Loucy (cell line): ENCODE data around the gene CDKN1A.

Source experiments
- H2AFZ ChIP-seq: fragments of 200-600 bp; sonication (generic); 2 replicates; pipeline ENCODE4 v1.6.0; 2016; ENCODE audit warnings: antibody characterized with exemption, mild to moderate bottlenecking, low read length, moderate library complexity
- H3F3A ChIP-seq: fragments of 200-600 bp; 2 replicates; pipeline ENCODE4 v1.6.0; 2016; ENCODE audit warnings: antibody characterized with exemption, low read depth, mild to moderate bottlenecking
- H3K27me3 ChIP-seq: fragments of 200-600 bp; sonication (generic); 2 replicates; pipeline ENCODE4 v1.6.1; 2014; ENCODE audit warnings: low read length, mild to moderate bottlenecking; ENCODE audit not compliant: insufficient read depth, poor library complexity, severe bottlenecking
- H3K36me3 ChIP-seq: fragments of 200-600 bp; sonication (generic); 2 replicates; pipeline ENCODE4 v1.6.1; 2016; ENCODE audit warnings: low read length; ENCODE audit not compliant: insufficient read depth
- H3K4me1 ChIP-seq: fragments of 200-600 bp; sonication (generic); 2 replicates; pipeline ENCODE4 v1.5.1; 2014; ENCODE audit warnings: low read length, mild to moderate bottlenecking; ENCODE audit not compliant: insufficient read depth, poor library complexity, severe bottlenecking
- H3K4me2 ChIP-seq: fragments of 200-600 bp; sonication (generic); 2 replicates; pipeline ENCODE4 v1.6.0; 2014; ENCODE audit warnings: antibody characterized with exemption, low read length, low read depth, mild to moderate bottlenecking; ENCODE audit not compliant: poor library complexity, severe bottlenecking
- H3K4me3 ChIP-seq: fragments of 200-600 bp; sonication (generic); 2 replicates; pipeline ENCODE4 v1.5.1; 2014; ENCODE audit warnings: low read length, mild to moderate bottlenecking, mixed read lengths; ENCODE audit not compliant: poor library complexity, severe bottlenecking
- H3K79me2 ChIP-seq: fragments of 200-600 bp; sonication (generic); 2 replicates; pipeline ENCODE4 v1.6.1; 2014; ENCODE audit warnings: low read length; ENCODE audit not compliant: insufficient read depth
- H3K9ac ChIP-seq: fragments of 200-600 bp; sonication (generic); 2 replicates; pipeline ENCODE4 v1.6.0; 2014; ENCODE audit warnings: mild to moderate bottlenecking, low read depth, low read length, moderate library complexity; ENCODE audit not compliant: poor library complexity, severe bottlenecking
- H3K9me2 ChIP-seq: fragments of 200-600 bp; sonication (generic); replicated peaks from 2 replicates; pipeline ENCODE4 v1.6.1; 2016; ENCODE audit warnings: low read depth, low read length, mixed read lengths
- H3K9me3 ChIP-seq: fragments of 200-600 bp; sonication (generic); 2 replicates; pipeline ENCODE4 v1.6.1; 2014; ENCODE audit warnings: mild to moderate bottlenecking, antibody characterized with exemption, low read length, low read depth; ENCODE audit not compliant: insufficient read depth
- H4K20me1 ChIP-seq: fragments of 200-600 bp; sonication (generic); 2 replicates; pipeline ENCODE4 v1.6.0; 2014; ENCODE audit warnings: antibody characterized with exemption, low read length, mild to moderate bottlenecking; ENCODE audit not compliant: insufficient read depth, poor library complexity, severe bottlenecking
- EZH2phosphoT487 ChIP-seq: fragments of 200-600 bp; IDR thresholded peaks from 2 replicates; pipeline ENCODE4 v1.6.1; 2018; ENCODE audit warnings: antibody characterized with exemption, mild to moderate bottlenecking, moderate library complexity, borderline replicate concordance
- TF ChIP-seq, protein P1 (sequence below): fragments of 200-600 bp; sonication (generic); conservative IDR thresholded peaks from 2 replicates; pipeline ENCODE4 v1.5.1; 2014; ENCODE audit warnings: mild to moderate bottlenecking, antibody characterized with exemption, low read length

CDKN1A gene

GRCh38 chr6:36678488-36679042, at the start of gene CDKN1A:
CDKN1A (plus strand) TSS chr6:36678714; CDS start chr6:36684102, 5,388 bp downstream.
- Histone ChIP-seq H3K4me2 (peak within 1 kb of the TSS; percentile 94), H3K9me3 (no peaks in the 10 kb centered on the region), H3K9ac (peak within 1 kb of the TSS; percentile 90), H3K9me2 (no peaks in the 10 kb centered on the region), H3K27me3 (no peaks in the 10 kb centered on the region), H2AFZ (peak within 1 kb of the TSS; percentile 67), H3K79me2 (peaks cover 12% of the 10 kb centered on the region), H3K4me1 (peaks cover 53% of the 10 kb centered on the region), H3K36me3 (no peaks in the 10 kb centered on the region), H3K4me3 (peak within 1 kb of the TSS; percentile 83), H4K20me1 (no peaks in the 10 kb centered on the region), H3F3A (peaks cover 6% of the 10 kb centered on the region; the same call in 1 of the 2 replicates)
- no peak for TF ChIP-seq EZH2phosphoT487
- TF ChIP-seq, protein P1, sequence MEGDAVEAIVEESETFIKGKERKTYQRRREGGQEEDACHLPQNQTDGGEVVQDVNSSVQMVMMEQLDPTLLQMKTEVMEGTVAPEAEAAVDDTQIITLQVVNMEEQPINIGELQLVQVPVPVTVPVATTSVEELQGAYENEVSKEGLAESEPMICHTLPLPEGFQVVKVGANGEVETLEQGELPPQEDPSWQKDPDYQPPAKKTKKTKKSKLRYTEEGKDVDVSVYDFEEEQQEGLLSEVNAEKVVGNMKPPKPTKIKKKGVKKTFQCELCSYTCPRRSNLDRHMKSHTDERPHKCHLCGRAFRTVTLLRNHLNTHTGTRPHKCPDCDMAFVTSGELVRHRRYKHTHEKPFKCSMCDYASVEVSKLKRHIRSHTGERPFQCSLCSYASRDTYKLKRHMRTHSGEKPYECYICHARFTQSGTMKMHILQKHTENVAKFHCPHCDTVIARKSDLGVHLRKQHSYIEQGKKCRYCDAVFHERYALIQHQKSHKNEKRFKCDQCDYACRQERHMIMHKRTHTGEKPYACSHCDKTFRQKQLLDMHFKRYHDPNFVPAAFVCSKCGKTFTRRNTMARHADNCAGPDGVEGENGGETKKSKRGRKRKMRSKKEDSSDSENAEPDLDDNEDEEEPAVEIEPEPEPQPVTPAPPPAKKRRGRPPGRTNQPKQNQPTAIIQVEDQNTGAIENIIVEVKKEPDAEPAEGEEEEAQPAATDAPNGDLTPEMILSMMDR = no peak

DNA sequence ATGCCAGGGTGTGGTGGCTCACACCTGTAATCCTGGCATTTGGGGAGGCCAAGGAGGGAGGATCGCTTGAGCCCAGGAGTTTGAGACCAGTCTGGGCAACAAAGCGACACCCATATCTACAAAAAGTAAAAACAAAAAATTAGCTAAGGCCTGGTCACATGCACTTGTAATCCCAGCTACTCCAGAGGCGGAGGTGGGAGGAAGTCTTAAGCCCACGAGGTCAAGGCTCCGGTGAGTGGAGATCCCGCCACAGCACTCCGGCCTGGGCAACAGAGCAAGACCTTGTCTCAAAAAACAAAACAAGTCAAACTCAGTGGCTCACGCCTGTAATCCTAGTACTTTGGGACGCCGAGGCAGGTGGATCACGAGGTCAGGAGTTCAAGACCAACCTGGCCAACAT, 48.7 kb upstream of the CDKN1A start:
- Histone ChIP-seq H3K79me2 (no peaks in the 10 kb centered on the region), H3K9me2 (no peaks in the 10 kb centered on the region), H3K9ac (no peak overlapping the region), H3K4me2 (no peak overlapping the region), H3K4me3 (no peak overlapping the region), H3K27me3 (no peaks in the 10 kb centered on the region), H2AFZ (no peak overlapping the region), H3F3A (no peaks in the 10 kb centered on the region), H4K20me1 (no peaks in the 10 kb centered on the region), H3K9me3 (no peaks in the 10 kb centered on the region), H3K4me1 (peaks cover 8% of the 10 kb centered on the region), H3K36me3 (no peaks in the 10 kb centered on the region)
- TF ChIP-seq, protein P1 = no peak
- TF ChIP-seq EZH2phosphoT487 = no peak

DNA sequence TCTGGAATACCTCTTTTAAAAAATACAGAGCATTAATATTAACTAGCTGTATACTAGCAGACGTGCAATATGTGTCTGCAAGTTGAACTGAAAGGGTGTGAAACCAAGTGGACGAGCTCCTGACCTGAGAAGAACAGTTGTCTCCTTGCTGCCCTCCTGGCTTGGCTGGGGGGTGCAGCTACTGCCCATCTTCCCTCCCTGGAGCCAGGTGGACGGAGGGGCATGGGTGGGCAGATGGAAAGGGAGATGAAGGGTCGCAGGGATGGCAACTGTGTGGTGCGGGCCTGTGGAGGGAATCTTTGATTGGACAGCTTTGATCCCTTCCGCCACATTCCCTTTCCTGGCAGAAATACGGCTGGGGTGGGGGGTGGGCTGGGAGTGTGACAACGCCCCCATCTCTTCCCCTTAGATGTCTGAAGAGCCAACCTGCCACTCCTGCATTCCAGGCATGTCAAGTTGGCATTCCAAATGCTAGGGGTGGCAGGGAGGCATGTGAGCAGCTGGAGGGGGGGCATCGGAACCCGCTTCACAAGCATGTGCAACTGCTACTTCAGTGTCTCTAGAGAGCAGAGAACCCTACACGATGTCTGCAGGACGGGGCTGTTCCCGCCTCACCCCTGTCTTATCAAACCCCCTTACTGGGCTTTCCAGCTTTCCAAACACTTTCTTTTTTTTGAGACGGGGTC, 47.0 kb upstream of the CDKN1A start:
- Histone ChIP-seq H3K9ac (no peak overlapping the region), H3F3A (no peaks in the 10 kb centered on the region), H3K36me3 (no peaks in the 10 kb centered on the region), H3K9me2 (no peaks in the 10 kb centered on the region), H3K79me2 (no peaks in the 10 kb centered on the region), H3K4me3 (no peak overlapping the region), H3K4me2 (no peak overlapping the region), H3K9me3 (no peaks in the 10 kb centered on the region), H3K4me1 (no peaks in the 10 kb centered on the region), H2AFZ (no peak overlapping the region), H3K27me3 (no peaks in the 10 kb centered on the region), H4K20me1 (no peaks in the 10 kb centered on the region)
- TF ChIP-seq, protein P1 = no peak
- TF ChIP-seq EZH2phosphoT487 = no peak
